ENCODE measurements around the gene NR1D1.

Gene NR1D1

GRCh38 chr17:40111221-40112128, 11.1 kb upstream of the NR1D1 start:
- DNase-seq: peak; percentile 79

GRCh38 chr17:40110026-40110845, 9.8 kb upstream of the NR1D1 start:
- DNase-seq: no peak

GRCh38 chr17:40108970-40109824, 8.8 kb upstream of the NR1D1 start:
- no peak for DNase-seq

GRCh38 chr17:40107522-40108174, 7.3 kb upstream of the NR1D1 start:
- peak; percentile 41 for DNase-seq

- DNase-seq: no peak
Measured at GRCh38 chr17:40106760-40107521, 6.6 kb upstream of the NR1D1 start.

GRCh38 chr17:40105861-40106759, 5.7 kb upstream of the NR1D1 start:
- DNase-seq: no peak

- no peak for DNase-seq
Measured at GRCh38 chr17:40104594-40105486, 4.5 kb upstream of the NR1D1 start.

GRCh38 chr17:40103688-40104087, 3.3 kb upstream of the NR1D1 start:
- DNase-seq: no peak

GRCh38 chr17:40103071-40103661, 2.8 kb upstream of the NR1D1 start:
- DNase-seq: no peak

GRCh38 chr17:40101367-40102210, 1.2 kb upstream of the NR1D1 start:
- DNase-seq: no peak

- DNase-seq: peak; percentile 92
Measured at GRCh38 chr17:40100669-40101366, 429 bp upstream of the NR1D1 start.

- DNase-seq: no peak
Measured at GRCh38 chr17:40099619-40100418, 570 bp downstream of the NR1D1 start.

- peak; percentile 87 for DNase-seq
Measured at GRCh38 chr17:40098846-40099618, 1.4 kb downstream of the NR1D1 start.

- DNase-seq: no peak
Measured at GRCh38 chr17:40097931-40098845, 2.2 kb downstream of the NR1D1 start.

GRCh38 chr17:40097087-40097486, 3.3 kb downstream of the NR1D1 start:
- DNase-seq: no peak
